Mammary epithelial cell (primary cell): ENCODE results near the gene SSBP3.

Experiments
- CTCF ChIP-seq, 2 donors: IDR thresholded peaks in 1 of 2; conservative IDR thresholded peaks in 1 of 2; 2 replicates each; pipeline ENCODE4 v1.5.1; 2011 to 2012; ENCODE audit warnings: inconsistent platforms in 2 of 2, low read length in 2 of 2, mild to moderate bottlenecking in 2 of 2, control low read depth in 1 of 2, low read depth in 1 of 2; ENCODE audit not compliant: insufficient read depth in 1 of 2; ENCODE audit errors: extremely low read depth in 1 of 2
- EZH2 ChIP-seq: IDR thresholded peaks from 2 replicates; pipeline ENCODE4 v1.6.1; 2012; ENCODE audit warnings: low read length, inconsistent platforms, borderline replicate concordance

- TF ChIP-seq CTCF (conservative IDR thresholded peaks at IDR 0.05 in 1 of 2, IDR thresholded peaks at IDR 0.05 in 1 of 2; ENCODE audit: extremely low read depth in 1 of 2, insufficient read depth in 1 of 2, low read depth in 1 of 2, low read length in 2 of 2) (no peak), EZH2 (no peak)
Observed at GRCh38 chr1:54222711-54223110, 183.5 kb downstream of the SSBP3 start.
